HepG2 (cell line): ENCODE results near the gene ZBTB44. TPM values are rescaled to one million over a fixed set of nuclear protein-coding genes. Genes with fewer than 3 reads are reported as not detected.

Experiments
- ATAC-seq: fragments of 200-7000 bp; cut with Tn5 transposase; 3 replicates; pipeline ENCODE4 v1.9.1; 2020; ENCODE audit warnings: mild to moderate bottlenecking, moderate library complexity
- BruUV-seq: library from RNA; stranded (reverse); fragments of 400-500 nt; replicated peaks from 2 replicates; lab custom pipeline; 2021; lab: Mats Ljungman, UMichigan
- CTCF ChIA-PET: fragments of 300-600 bp; formaldehyde crosslinking; extraction: SDS; loops from one replicate; lab custom pipeline; 2021; ENCODE audit warnings: low total read pairs, inconsistent platforms, low intra/inter-chr PET ratio; lab: Yijun Ruan, JAX
- POLR2A ChIA-PET: fragments of 350-600 bp; sonication (Branson Sonifier 250); formaldehyde crosslinking; loops from one replicate; lab custom pipeline; 2020; ENCODE audit warnings: antibody characterized with exemption, inconsistent platforms; lab: Yijun Ruan, JAX
- DNase-seq: peaks from one replicate; pipeline ENCODE4 v3.0.0-alpha.2; 2015; ENCODE audit warnings: low spot score
- FAIRE-seq: peaks from 3 replicates; lab custom pipeline; 2011; peaks lifted over from hg19 to GRCh38; lab: Jason Lieb, UNC
- H2AFZ ChIP-seq: one replicate; pipeline ENCODE4 v1.6.1; 2011; ENCODE audit warnings: low read length, inconsistent platforms
- H3K27ac ChIP-seq: fragments of 300-600 bp; 3 replicates; pipeline ENCODE4 v1.8.0; 2011; ENCODE audit warnings: mixed run types, mild to moderate bottlenecking, mixed read lengths, low read length, inconsistent platforms; ENCODE audit not compliant: insufficient read depth; ENCODE audit errors: extremely low read length
- H3K27me3 ChIP-seq, 2 experiments: fragments of 200-600 bp in 1 of 2; 2 replicates in 1 of 2; 3 replicates in 1 of 2; pipeline versions ENCODE4 v1.6.0 to v1.8.0; 2011; ENCODE audit warnings: low read length in 2 of 2, mild to moderate bottlenecking in 2 of 2, moderate library complexity in 2 of 2, inconsistent platforms in 1 of 2; ENCODE audit not compliant: insufficient read depth in 2 of 2, control insufficient read depth in 1 of 2
- H3K36me3 ChIP-seq, 2 experiments: fragments of 200-600 bp in 1 of 2; replicated peaks in 1 of 2; 2 replicates in 1 of 2; 3 replicates in 1 of 2; pipeline versions ENCODE4 v1.5.1 to v1.8.0; 2011; ENCODE audit warnings: low read length in 2 of 2, inconsistent platforms in 1 of 2; ENCODE audit not compliant: insufficient read depth in 2 of 2, control insufficient read depth in 1 of 2
- H3K4me1 ChIP-seq: 2 replicates; pipeline ENCODE4 v1.5.1; 2012; ENCODE audit warnings: low read length, inconsistent platforms; ENCODE audit not compliant: insufficient read depth
- H3K4me2 ChIP-seq: 2 replicates; pipeline ENCODE4 v1.6.0; 2011; ENCODE audit warnings: low read depth, low read length, inconsistent platforms
- H3K4me3 ChIP-seq, 3 experiments: fragments of 200-600 bp in 1 of 3; sonication (generic), shearing (Covaris generic) in 1 of 3; replicated peaks in 1 of 3; 2 replicates each; pipeline ENCODE4 v1.5.1; 2011 to 2016; ENCODE audit warnings: low read length in 3 of 3, inconsistent platforms in 2 of 3, low read depth in 2 of 3, mild to moderate bottlenecking in 2 of 3, control low read depth in 1 of 3, mixed read lengths in 1 of 3; ENCODE audit not compliant: insufficient read depth in 1 of 3
- H3K79me2 ChIP-seq: one replicate; pipeline ENCODE4 v1.6.1; 2011; ENCODE audit warnings: low read length, inconsistent platforms; ENCODE audit not compliant: insufficient read depth
- H3K9ac ChIP-seq: 2 replicates; pipeline ENCODE4 v1.6.0; 2011; ENCODE audit warnings: mild to moderate bottlenecking, low read depth, low read length, inconsistent platforms; ENCODE audit not compliant: insufficient read depth
- H3K9me3 ChIP-seq: 2 replicates; pipeline ENCODE4 v1.5.1; 2012; ENCODE audit warnings: mild to moderate bottlenecking, low read length
- H4K20me1 ChIP-seq: 2 replicates; pipeline ENCODE4 v1.6.0; 2011; ENCODE audit warnings: inconsistent platforms, mild to moderate bottlenecking, low read length, moderate library complexity; ENCODE audit not compliant: insufficient read depth
- DPF2 ChIP-seq: sonication (generic); formaldehyde crosslinking; IDR thresholded peaks from 2 replicates; pipeline ENCODE4 v1.4.0; 2020; ENCODE audit warnings: mild to moderate bottlenecking, low read depth, missing genetic modification reagents, borderline replicate concordance
- EZH2 ChIP-seq: conservative IDR thresholded peaks from 2 replicates; pipeline ENCODE4 v1.6.1; 2012; ENCODE audit warnings: mild to moderate bottlenecking, low read depth, low read length, moderate library complexity
- FOXP1 ChIP-seq, 2 experiments: fragments of 450-650 bp in 1 of 2; IDR thresholded peaks; 2 replicates each; pipeline ENCODE4 v1.6.1; 2017 to 2018; ENCODE audit warnings: antibody characterized with exemption in 1 of 2
- IRF2 ChIP-seq: IDR thresholded peaks from 2 replicates; pipeline ENCODE4 v1.6.1; 2018; ENCODE audit warnings: missing genetic modification reagents, missing compliant biosample characterization
- KLF12 ChIP-seq: sonication (generic); formaldehyde crosslinking; IDR thresholded peaks from 2 replicates; pipeline ENCODE4 v1.4.0; 2020; ENCODE audit warnings: missing genetic modification reagents, borderline replicate concordance
- SATB2 ChIP-seq: sonication (generic); formaldehyde crosslinking; IDR thresholded peaks from 2 replicates; pipeline ENCODE4 v1.5.0; 2020; ENCODE audit warnings: missing genetic modification reagents
- TAF1 ChIP-seq: sonication (generic); formaldehyde crosslinking; IDR thresholded peaks from 2 replicates; pipeline ENCODE4 v1.4.0; 2020; ENCODE audit warnings: missing genetic modification reagents
- YEATS2 ChIP-seq: sonication (generic); formaldehyde crosslinking; IDR thresholded peaks from 2 replicates; pipeline ENCODE4 v1.4.0; 2020; ENCODE audit warnings: missing genetic modification reagents, borderline replicate concordance
- ZFP1 ChIP-seq: IDR thresholded peaks from 2 replicates; pipeline ENCODE4 v1.6.1; 2016
- ZNF446 ChIP-seq: sonication (generic); formaldehyde crosslinking; IDR thresholded peaks from 2 replicates; pipeline ENCODE4 v1.5.0; 2020; ENCODE audit warnings: mild to moderate bottlenecking, missing genetic modification reagents
- ZNF605 ChIP-seq: sonication (generic); formaldehyde crosslinking; IDR thresholded peaks from 2 replicates; pipeline ENCODE4 v1.8.0; 2022; ENCODE audit warnings: mild to moderate bottlenecking, missing genetic modification reagents
- ZNF75D ChIP-seq: sonication (generic); formaldehyde crosslinking; IDR thresholded peaks from 2 replicates; pipeline ENCODE4 v1.8.1; 2023; ENCODE audit warnings: missing genetic modification reagents, mild to moderate bottlenecking, borderline replicate concordance
- WGBS: methylation state at CpG from one replicate; pipeline ENCODE4 v1.1.6; 2017; ENCODE audit warnings: low lambda C conversion rate; 5-methylcytosine and 5-hydroxymethylcytosine counted together
- in situ Hi-C: cut with HindIII; loops from 2 replicates; pipeline ENCODE4 v1.10.0; 2017; ENCODE audit warnings: low pct_unique_long_range_greater_than_20kb; ENCODE audit not compliant: extremely low pct_ligation_motif_present
- intact Hi-C: fragments of 100-400 bp; cut with micrococcal nuclease; formaldehyde crosslinking; loops from one replicate; pipeline ENCODE4 v1.10.0; 2022; ENCODE audit not compliant: unreplicated experiment
- polyA plus RNA-seq, 8 experiments: library from polyadenylated mRNA; depleted of rRNA in 3 of 8; stranded (reverse) in 7 of 8; unstranded in 1 of 8; fragments of >200 nt; fragmentation: Illumina TruSeq in 4 of 8; extraction: Trizol in 4 of 8; gene quantifications; 2 replicates each; pipeline versions ENCODE4 v1.2.1 to v1.2.3, GENCODE V29; 2011 to 2016; ENCODE audit warnings: low read depth in 4 of 8, missing spikeins in 1 of 8, mixed read lengths in 1 of 8; ENCODE audit not compliant: insufficient read depth in 1 of 8
- total RNA-seq, 5 experiments: library from RNA; depleted of rRNA; stranded (reverse); fragments of >200 nt; fragmentation: Illumina TruSeq; extraction: Trizol; gene quantifications; 2 replicates each; pipeline ENCODE4 v1.2.3, GENCODE V29; 2016; ENCODE audit warnings: low read depth in 1 of 5
- TF ChIP-seq, protein P1 (sequence below): sonication (generic); formaldehyde crosslinking; IDR thresholded peaks from 2 replicates; pipeline ENCODE4 v1.4.0; 2020; ENCODE audit warnings: missing genetic modification reagents
- TF ChIP-seq, protein P2 (sequence below): sonication (generic); formaldehyde crosslinking; IDR thresholded peaks from 2 replicates; pipeline ENCODE4 v1.8.1; 2023; ENCODE audit warnings: mild to moderate bottlenecking, inconsistent platforms, moderate library complexity, missing genetic modification reagents, borderline replicate concordance
- TF ChIP-seq, protein P3 (sequence below): sonication (generic); formaldehyde crosslinking; IDR thresholded peaks from 2 replicates; pipeline ENCODE4 v1.5.1; 2020; ENCODE audit warnings: missing genetic modification reagents, mild to moderate bottlenecking, borderline replicate concordance
- TF ChIP-seq, protein P4 (sequence below): sonication (generic); formaldehyde crosslinking; IDR thresholded peaks from 2 replicates; pipeline ENCODE4 v1.8.0; 2022; ENCODE audit warnings: mild to moderate bottlenecking, missing genetic modification reagents, moderate library complexity

ZBTB44 gene
- total and polyA plus RNA-seq, 2 of the 13 experiments (the other 11 are each of a cell fraction or from before 2014, with no cell fraction given) = 22.8 to 23.6 TPM

DNA sequence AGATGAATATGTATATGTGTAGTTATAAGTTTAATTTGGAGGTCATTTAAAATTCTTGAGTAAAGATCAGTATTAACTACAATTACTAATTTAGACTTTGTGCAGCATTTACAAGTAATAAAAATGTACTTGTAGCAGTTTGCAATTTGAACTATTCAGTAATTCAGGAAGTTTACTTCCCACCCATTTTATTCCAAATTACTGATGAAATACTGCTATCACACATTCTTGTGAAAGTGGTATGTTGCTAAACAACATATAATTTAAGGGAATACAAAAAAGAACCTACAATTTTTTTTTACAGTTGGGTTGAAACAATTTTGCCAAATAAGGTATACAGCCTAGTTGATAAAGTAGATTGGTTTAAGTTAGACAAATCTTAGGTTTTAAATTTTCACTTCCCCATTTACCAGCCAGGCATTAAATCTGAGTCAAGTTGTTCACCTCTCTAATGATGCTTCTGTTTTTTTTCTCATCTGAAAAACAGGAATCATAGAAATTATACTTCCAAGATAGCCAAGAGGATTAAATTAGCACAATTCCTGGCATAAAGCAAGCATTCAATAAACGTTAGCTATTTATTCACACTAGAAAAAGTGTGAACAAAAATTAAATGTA, 45.3 kb downstream of the ZBTB44 start (continued):
- TF ChIP-seq, protein P1, sequence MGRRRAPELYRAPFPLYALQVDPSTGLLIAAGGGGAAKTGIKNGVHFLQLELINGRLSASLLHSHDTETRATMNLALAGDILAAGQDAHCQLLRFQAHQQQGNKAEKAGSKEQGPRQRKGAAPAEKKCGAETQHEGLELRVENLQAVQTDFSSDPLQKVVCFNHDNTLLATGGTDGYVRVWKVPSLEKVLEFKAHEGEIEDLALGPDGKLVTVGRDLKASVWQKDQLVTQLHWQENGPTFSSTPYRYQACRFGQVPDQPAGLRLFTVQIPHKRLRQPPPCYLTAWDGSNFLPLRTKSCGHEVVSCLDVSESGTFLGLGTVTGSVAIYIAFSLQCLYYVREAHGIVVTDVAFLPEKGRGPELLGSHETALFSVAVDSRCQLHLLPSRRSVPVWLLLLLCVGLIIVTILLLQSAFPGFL (CRISPR knock-in tag) = no peak

DNA sequence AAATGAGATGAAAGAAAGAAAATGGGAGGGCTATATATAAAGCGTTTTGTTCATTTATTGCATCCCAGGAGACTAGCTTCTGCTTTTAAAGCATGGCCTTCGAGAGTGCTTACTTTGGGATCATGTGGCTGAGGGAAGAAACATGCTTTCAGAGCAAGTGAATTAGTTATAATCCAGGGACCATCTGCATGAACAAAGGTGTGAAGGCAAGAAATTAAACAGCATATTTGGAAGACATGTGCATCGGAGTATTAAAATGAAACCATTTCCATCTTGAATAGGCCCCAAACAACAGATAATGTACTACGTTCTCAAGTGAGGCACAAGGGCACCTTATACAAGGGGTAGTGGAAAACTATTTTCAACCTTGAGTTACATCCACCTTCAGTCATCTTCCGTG, 51.4 kb downstream of the ZBTB44 start:
- WGBS = 97% methylated on average over 5 of the region's 5 CpGs
- ChIA-PET CTCF (no interaction called here), POLR2A (no interaction called here)
- DNase-seq (no peak), ATAC-seq (no peak), FAIRE-seq (no peak)
- intact Hi-C loops = no loop called here
- no peaks in the 10 kb centered on the region for H3K9me3 ChIP-seq
- no peak overlapping the region for H3K27ac ChIP-seq
- no peak overlapping the region for H3K9ac ChIP-seq
- TF ChIP-seq TAF1 (CRISPR knock-in tag) (no peak), KLF12 (CRISPR knock-in tag) (no peak), DPF2 (CRISPR knock-in tag) (no peak), FOXP1 (IDR thresholded peaks at IDR 0.05) (no peak), FOXP1 (CRISPR knock-in tag; IDR thresholded peaks at IDR 0.05) (no peak), IRF2 (CRISPR knock-in tag) (no peak), SATB2 (CRISPR knock-in tag) (no peak), ZNF605 (CRISPR knock-in tag) (no peak), ZNF446 (CRISPR knock-in tag) (no peak), YEATS2 (CRISPR knock-in tag) (no peak), EZH2 (no peak), ZFP1 (CRISPR knock-in tag) (no peak), ZNF75D (CRISPR knock-in tag) (no peak)
- TF ChIP-seq, protein P2, sequence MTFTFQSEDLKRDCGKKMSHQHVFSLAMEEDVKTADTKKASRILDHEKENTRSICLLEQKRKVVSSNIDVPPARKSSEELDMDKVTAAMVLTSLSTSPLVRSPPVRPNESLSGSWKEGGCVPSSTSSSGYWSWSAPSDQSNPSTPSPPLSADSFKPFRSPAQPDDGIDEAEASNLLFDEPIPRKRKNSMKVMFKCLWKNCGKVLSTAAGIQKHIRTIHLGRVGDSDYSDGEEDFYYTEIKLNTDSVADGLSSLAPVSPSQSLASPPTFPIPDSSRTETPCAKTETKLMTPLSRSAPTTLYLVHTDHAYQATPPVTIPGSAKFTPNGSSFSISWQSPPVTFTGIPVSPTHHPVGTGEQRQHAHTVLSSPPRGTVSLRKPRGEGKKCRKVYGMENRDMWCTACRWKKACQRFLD = no peak
- TF ChIP-seq, protein P3, sequence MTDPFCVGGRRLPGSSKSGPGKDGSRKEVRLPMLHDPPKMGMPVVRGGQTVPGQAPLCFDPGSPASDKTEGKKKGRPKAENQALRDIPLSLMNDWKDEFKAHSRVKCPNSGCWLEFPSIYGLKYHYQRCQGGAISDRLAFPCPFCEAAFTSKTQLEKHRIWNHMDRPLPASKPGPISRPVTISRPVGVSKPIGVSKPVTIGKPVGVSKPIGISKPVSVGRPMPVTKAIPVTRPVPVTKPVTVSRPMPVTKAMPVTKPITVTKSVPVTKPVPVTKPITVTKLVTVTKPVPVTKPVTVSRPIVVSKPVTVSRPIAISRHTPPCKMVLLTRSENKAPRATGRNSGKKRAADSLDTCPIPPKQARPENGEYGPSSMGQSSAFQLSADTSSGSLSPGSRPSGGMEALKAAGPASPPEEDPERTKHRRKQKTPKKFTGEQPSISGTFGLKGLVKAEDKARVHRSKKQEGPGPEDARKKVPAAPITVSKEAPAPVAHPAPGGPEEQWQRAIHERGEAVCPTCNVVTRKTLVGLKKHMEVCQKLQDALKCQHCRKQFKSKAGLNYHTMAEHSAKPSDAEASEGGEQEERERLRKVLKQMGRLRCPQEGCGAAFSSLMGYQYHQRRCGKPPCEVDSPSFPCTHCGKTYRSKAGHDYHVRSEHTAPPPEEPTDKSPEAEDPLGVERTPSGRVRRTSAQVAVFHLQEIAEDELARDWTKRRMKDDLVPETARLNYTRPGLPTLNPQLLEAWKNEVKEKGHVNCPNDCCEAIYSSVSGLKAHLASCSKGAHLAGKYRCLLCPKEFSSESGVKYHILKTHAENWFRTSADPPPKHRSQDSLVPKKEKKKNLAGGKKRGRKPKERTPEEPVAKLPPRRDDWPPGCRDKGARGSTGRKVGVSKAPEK (CRISPR knock-in tag) = no peak
- TF ChIP-seq, protein P4, sequence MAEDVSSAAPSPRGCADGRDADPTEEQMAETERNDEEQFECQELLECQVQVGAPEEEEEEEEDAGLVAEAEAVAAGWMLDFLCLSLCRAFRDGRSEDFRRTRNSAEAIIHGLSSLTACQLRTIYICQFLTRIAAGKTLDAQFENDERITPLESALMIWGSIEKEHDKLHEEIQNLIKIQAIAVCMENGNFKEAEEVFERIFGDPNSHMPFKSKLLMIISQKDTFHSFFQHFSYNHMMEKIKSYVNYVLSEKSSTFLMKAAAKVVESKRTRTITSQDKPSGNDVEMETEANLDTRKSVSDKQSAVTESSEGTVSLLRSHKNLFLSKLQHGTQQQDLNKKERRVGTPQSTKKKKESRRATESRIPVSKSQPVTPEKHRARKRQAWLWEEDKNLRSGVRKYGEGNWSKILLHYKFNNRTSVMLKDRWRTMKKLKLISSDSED (CRISPR knock-in tag) = no peak
- peaks cover 17% of the 10 kb centered on the region for H3K4me1 ChIP-seq
- no peaks in the 10 kb centered on the region for H3K79me2 ChIP-seq
- peaks cover 0 to 19% of the 10 kb centered on the region in 2 experiments; a peak in 3 of 5 replicates for H3K36me3 ChIP-seq
- H2AFZ ChIP-seq = no peak overlapping the region
- no peak overlapping the region for H3K4me3 ChIP-seq
- in situ Hi-C loops = no loop called here
- no TSS peak for BruUV-seq
- H3K27me3 ChIP-seq = no peaks in the 10 kb centered on the region
- no peaks in the 10 kb centered on the region for H4K20me1 ChIP-seq
- H3K4me2 ChIP-seq = no peak overlapping the region
